ENCODE data around the gene FHOD3. TPM values are rescaled to one million over a fixed set of nuclear protein-coding genes. Genes with fewer than 3 reads are reported as not detected.

The FHOD3 gene
- polyA plus RNA-seq, 2 of the 4 experiments (the other 2 are of a cell fraction), result 2.5 to 3.6 TPM

DNA sequence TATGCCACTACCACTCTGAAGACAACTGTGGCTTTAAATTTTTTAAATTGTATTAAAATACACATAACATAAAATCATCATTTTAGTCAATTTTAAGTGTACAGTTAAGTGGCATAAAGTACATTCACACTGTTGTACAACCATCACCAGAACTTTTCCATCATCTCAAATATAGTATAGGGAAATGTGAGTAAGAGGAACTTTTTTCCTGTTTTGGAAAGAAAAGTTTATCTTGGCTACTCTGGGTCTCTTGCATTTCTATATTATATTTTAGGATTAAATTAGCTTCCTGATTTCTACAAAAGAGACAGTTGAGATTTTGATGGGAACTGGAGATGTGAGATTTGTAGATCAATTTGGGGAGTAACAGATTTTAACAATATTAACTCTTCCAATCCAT is 528.0 kb downstream of the FHOD3 start (continued):
- TF ChIP-seq CHD2 (IDR thresholded peaks at IDR 0.05; ENCODE audit: low read length, partially characterized antibody), result no peak
- TF ChIP-seq TP53 (CRISPR knock-in tag; IDR thresholded peaks at IDR 0.05), result no peak

DNA sequence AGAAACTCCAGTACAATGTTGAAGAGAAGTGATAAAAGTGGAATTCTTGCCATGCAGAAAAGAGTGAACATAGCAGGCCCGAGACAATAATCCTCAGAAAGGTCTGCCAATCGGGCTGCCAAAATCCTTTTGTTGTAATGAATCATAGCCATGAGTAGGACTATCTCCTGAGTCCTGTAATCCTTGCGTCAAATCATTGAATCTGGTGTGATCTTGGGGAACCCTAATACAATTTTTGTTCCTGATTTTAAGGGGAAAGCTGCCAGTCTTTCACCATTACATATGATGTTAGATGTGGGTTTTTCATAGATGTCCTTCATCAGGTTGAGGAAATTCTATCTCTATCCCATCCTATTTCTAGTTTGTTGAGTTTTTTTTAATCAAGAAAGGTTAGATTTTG is 529.0 kb downstream of the FHOD3 start:
- Histone ChIP-seq H3K27ac (no peak overlapping the region), H3K4me3 (no peak overlapping the region), H3K4me1 (0 out of 3 replicates have a peak, but pooled peaks cover 15% of the 10 kb centered on the region), H3K4me2 (no peak overlapping the region), H3K9me3 (no peaks in the 10 kb centered on the region)
- FAIRE-seq (no peak), ATAC-seq (no peak), DNase-seq (ENCODE audit: low read depth in 1 of 2, low spot score in 1 of 2) (no peak)
- TF ChIP-seq, protein P1, sequence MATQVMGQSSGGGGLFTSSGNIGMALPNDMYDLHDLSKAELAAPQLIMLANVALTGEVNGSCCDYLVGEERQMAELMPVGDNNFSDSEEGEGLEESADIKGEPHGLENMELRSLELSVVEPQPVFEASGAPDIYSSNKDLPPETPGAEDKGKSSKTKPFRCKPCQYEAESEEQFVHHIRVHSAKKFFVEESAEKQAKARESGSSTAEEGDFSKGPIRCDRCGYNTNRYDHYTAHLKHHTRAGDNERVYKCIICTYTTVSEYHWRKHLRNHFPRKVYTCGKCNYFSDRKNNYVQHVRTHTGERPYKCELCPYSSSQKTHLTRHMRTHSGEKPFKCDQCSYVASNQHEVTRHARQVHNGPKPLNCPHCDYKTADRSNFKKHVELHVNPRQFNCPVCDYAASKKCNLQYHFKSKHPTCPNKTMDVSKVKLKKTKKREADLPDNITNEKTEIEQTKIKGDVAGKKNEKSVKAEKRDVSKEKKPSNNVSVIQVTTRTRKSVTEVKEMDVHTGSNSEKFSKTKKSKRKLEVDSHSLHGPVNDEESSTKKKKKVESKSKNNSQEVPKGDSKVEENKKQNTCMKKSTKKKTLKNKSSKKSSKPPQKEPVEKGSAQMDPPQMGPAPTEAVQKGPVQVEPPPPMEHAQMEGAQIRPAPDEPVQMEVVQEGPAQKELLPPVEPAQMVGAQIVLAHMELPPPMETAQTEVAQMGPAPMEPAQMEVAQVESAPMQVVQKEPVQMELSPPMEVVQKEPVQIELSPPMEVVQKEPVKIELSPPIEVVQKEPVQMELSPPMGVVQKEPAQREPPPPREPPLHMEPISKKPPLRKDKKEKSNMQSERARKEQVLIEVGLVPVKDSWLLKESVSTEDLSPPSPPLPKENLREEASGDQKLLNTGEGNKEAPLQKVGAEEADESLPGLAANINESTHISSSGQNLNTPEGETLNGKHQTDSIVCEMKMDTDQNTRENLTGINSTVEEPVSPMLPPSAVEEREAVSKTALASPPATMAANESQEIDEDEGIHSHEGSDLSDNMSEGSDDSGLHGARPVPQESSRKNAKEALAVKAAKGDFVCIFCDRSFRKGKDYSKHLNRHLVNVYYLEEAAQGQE (IDR thresholded peaks at IDR 0.05), result no peak
- TF ChIP-seq MAFK (IDR thresholded peaks at IDR 0.05; ENCODE audit: partially characterized antibody) (no peak), NPAS2 (CRISPR knock-in tag; IDR thresholded peaks at IDR 0.05; ENCODE audit: borderline replicate concordance) (no peak), POLR2AphosphoS2 (conservative IDR thresholded peaks at IDR 0.05; ENCODE audit: low read length) (no peak), SREBF2 (IDR thresholded peaks at IDR 0.05) (no peak), CBX2 (IDR thresholded peaks at IDR 0.05; ENCODE audit: borderline replicate concordance, low read depth) (no peak), RARB (CRISPR knock-in tag; IDR thresholded peaks at IDR 0.05) (no peak), BHLHE40 (IDR thresholded peaks at IDR 0.05; ENCODE audit: low read depth, low read length) (no peak), JUN (IDR thresholded peaks at IDR 0.05) (no peak), ZSCAN20 (CRISPR knock-in tag; IDR thresholded peaks at IDR 0.05) (no peak), HDAC2 (IDR thresholded peaks at IDR 0.05) (no peak), CHD4 (IDR thresholded peaks at IDR 0.05; ENCODE audit: borderline replicate concordance) (no peak), EP300 (IDR thresholded peaks at IDR 0.05) (no peak), HOXB5 (CRISPR knock-in tag; IDR thresholded peaks at IDR 0.05) (no peak)
- TF ChIP-seq, protein P2, sequence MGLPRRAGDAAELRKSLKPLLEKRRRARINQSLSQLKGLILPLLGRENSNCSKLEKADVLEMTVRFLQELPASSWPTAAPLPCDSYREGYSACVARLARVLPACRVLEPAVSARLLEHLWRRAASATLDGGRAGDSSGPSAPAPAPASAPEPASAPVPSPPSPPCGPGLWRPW (IDR thresholded peaks at IDR 0.05), result no peak
- TF ChIP-seq, protein P3, sequence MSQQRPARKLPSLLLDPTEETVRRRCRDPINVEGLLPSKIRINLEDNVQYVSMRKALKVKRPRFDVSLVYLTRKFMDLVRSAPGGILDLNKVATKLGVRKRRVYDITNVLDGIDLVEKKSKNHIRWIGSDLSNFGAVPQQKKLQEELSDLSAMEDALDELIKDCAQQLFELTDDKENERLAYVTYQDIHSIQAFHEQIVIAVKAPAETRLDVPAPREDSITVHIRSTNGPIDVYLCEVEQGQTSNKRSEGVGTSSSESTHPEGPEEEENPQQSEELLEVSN (IDR thresholded peaks at IDR 0.05; ENCODE audit: borderline replicate concordance, low read depth), result no peak
- CTCF ChIA-PET, result no interaction called here
- 97% methylated on average over 3 of the region's 3 CpGs for WGBS (ENCODE audit: missing lambda C conversion rate)
- POLR2A ChIA-PET, result no interaction called here

DNA sequence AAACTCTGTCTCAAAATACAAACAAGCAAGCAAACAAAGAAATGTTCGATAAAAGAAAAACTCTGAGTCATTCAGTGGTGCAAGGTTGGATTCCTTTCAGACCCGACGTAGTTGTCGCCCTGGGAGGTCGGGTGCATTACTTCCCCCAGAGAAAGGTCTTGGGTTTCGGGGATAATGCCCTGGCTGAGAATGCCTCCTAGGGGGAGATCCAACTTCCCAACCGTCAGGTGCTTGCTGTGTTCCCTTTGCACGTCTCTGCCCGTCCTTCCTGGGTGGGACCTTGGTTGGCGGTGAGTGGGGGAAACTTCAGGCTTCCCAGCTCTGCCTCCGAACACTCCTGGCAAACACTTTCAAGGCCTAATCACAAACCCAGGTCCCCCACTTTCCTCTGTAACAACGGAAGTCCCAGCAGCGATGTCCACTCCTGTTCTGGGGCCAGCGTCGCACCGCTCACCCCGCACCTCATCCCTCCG is 530.7 kb downstream of the FHOD3 start:
- ChIA-PET CTCF (interaction anchor here (0.8 to 1.8 kb wide), 4 partner anchors 11 to 140 kb away, joined by 3 to 8 read pairs (median 3); no protein-coding TSS in a partner anchor), POLR2A (no interaction called here)
- peak in 1 of 2 experiments; percentile 36 for DNase-seq (ENCODE audit: low read depth in 1 of 2, low spot score in 1 of 2)
- Histone ChIP-seq H3K4me3 (peak overlapping the region; percentile 85), H3K4me1 (0 out of 3 replicates have a peak, but pooled peaks cover 15% of the 10 kb centered on the region), H3K4me2 (peak overlapping the region; percentile 77), H3K9me3 (no peaks in the 10 kb centered on the region), H3K27ac (peak overlapping the region; percentile 90 to 98)
- FAIRE-seq, result no peak
- no peak for TF ChIP-seq NFE2L2 (conservative IDR thresholded peaks at IDR 0.05; ENCODE audit: low read length)
- TF ChIP-seq, protein P4, sequence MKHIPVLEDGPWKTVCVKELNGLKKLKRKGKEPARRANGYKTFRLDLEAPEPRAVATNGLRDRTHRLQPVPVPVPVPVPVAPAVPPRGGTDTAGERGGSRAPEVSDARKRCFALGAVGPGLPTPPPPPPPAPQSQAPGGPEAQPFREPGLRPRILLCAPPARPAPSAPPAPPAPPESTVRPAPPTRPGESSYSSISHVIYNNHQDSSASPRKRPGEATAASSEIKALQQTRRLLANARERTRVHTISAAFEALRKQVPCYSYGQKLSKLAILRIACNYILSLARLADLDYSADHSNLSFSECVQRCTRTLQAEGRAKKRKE (CRISPR knock-in tag; IDR thresholded peaks at IDR 0.05; ENCODE audit: low read depth), result no peak
- no peak for TF ChIP-seq RNF2 (IDR thresholded peaks at IDR 0.05; ENCODE audit: borderline replicate concordance, low read depth)
- TF ChIP-seq FOSB (CRISPR knock-in tag; IDR thresholded peaks at IDR 0.05), result no peak
- 0% methylated on average over 18 of the region's 18 CpGs for WGBS (ENCODE audit: missing lambda C conversion rate)
- ATAC-seq, result peak; percentile 35 to 39
